ENCODE measurements around the gene CYGB.

The CYGB gene

GRCh38 chr17:76537578-76538280 is at the start of gene CYGB:
Gene CYGB, minus strand, starts transcription at chr17:76537709. Its CDS starts 167 bp downstream, at chr17:76537542.
- no peak for DNase-seq (ENCODE audit: low read depth)

- no peak for DNase-seq (ENCODE audit: low read depth)
Observed at GRCh38 chr17:76586741-76587487, 49.4 kb upstream of the CYGB start.

GRCh38 chr17:76585649-76586593 is 48.4 kb upstream of the CYGB start, which contains the start of gene ST6GALNAC2:
Gene ST6GALNAC2, minus strand, starts transcription at chr17:76585860. Its CDS starts 52 bp downstream, at chr17:76585808.
- peak; percentile 31 for DNase-seq (ENCODE audit: low read depth)

GRCh38 chr17:76585033-76585648 is 47.6 kb upstream of the CYGB start:
- no peak for DNase-seq (ENCODE audit: low read depth)

GRCh38 chr17:76584427-76585032 is 47.0 kb upstream of the CYGB start:
- DNase-seq (ENCODE audit: low read depth), result no peak

- no peak for DNase-seq (ENCODE audit: low read depth)
Observed at GRCh38 chr17:76582660-76583059, 45.2 kb upstream of the CYGB start.

GRCh38 chr17:76581515-76581914 is 44.0 kb upstream of the CYGB start:
- DNase-seq (ENCODE audit: low read depth), result no peak

GRCh38 chr17:76579281-76579680 is 41.8 kb upstream of the CYGB start:
- DNase-seq (ENCODE audit: low read depth), result no peak

GRCh38 chr17:76578376-76578775 is 40.9 kb upstream of the CYGB start:
- DNase-seq (ENCODE audit: low read depth), result no peak

GRCh38 chr17:76577876-76578275 is 40.4 kb upstream of the CYGB start:
- no peak for DNase-seq (ENCODE audit: low read depth)

GRCh38 chr17:76576189-76576588 is 38.7 kb upstream of the CYGB start:
- DNase-seq (ENCODE audit: low read depth), result no peak

GRCh38 chr17:76575570-76575969 is 38.1 kb upstream of the CYGB start:
- no peak for DNase-seq (ENCODE audit: low read depth)

GRCh38 chr17:76574166-76574565 is 36.7 kb upstream of the CYGB start:
- no peak for DNase-seq (ENCODE audit: low read depth)

GRCh38 chr17:76573096-76573495 is 35.6 kb upstream of the CYGB start:
- no peak for DNase-seq (ENCODE audit: low read depth)

GRCh38 chr17:76572201-76572910 is 34.8 kb upstream of the CYGB start:
- no peak for DNase-seq (ENCODE audit: low read depth)

GRCh38 chr17:76570877-76571471 is 33.5 kb upstream of the CYGB start:
- DNase-seq (ENCODE audit: low read depth), result no peak

GRCh38 chr17:76570457-76570856 is 32.9 kb upstream of the CYGB start:
- no peak for DNase-seq (ENCODE audit: low read depth)

GRCh38 chr17:76569607-76570279 is 32.2 kb upstream of the CYGB start:
- DNase-seq (ENCODE audit: low read depth), result no peak

GRCh38 chr17:76568811-76569221 is 31.3 kb upstream of the CYGB start:
- DNase-seq (ENCODE audit: low read depth), result no peak
